Skeletal muscle satellite cell (primary cell): ENCODE data around the gene LTBP1.
"Not testable (repeated sequence)": the region's sequence is repeated elsewhere in the genome, so short reads cannot be mapped to it uniquely, and the experiment has no call there.

ENCODE experiments used
- H3K27me3 ChIP-seq: 2 replicates; pipeline ENCODE4 v1.7.0; 2013; ENCODE audit warnings: low read length; ENCODE audit not compliant: control insufficient read depth, insufficient read depth
- H3K36me3 ChIP-seq: 2 replicates; pipeline ENCODE4 v1.7.0; 2013; ENCODE audit warnings: mild to moderate bottlenecking, control low read depth, low read length; ENCODE audit not compliant: insufficient read depth
- H3K4me1 ChIP-seq: 2 replicates; pipeline ENCODE4 v1.7.0; 2013; ENCODE audit warnings: low read length; ENCODE audit not compliant: control insufficient read depth, insufficient read depth
- H3K4me2 ChIP-seq: 2 replicates; pipeline ENCODE4 v1.7.0; 2013; ENCODE audit warnings: mild to moderate bottlenecking, low read length
- H3K4me3 ChIP-seq: 2 replicates; pipeline ENCODE4 v1.7.0; 2013; ENCODE audit warnings: low read length
- H3K9ac ChIP-seq: 2 replicates; pipeline ENCODE4 v1.7.0; 2013; ENCODE audit warnings: mild to moderate bottlenecking, low read depth, low read length, moderate library complexity
- H3K9me3 ChIP-seq: replicated peaks from 2 replicates; pipeline ENCODE4 v1.7.0; 2013; ENCODE audit warnings: mild to moderate bottlenecking, control low read depth, low read length

The LTBP1 gene

DNA sequence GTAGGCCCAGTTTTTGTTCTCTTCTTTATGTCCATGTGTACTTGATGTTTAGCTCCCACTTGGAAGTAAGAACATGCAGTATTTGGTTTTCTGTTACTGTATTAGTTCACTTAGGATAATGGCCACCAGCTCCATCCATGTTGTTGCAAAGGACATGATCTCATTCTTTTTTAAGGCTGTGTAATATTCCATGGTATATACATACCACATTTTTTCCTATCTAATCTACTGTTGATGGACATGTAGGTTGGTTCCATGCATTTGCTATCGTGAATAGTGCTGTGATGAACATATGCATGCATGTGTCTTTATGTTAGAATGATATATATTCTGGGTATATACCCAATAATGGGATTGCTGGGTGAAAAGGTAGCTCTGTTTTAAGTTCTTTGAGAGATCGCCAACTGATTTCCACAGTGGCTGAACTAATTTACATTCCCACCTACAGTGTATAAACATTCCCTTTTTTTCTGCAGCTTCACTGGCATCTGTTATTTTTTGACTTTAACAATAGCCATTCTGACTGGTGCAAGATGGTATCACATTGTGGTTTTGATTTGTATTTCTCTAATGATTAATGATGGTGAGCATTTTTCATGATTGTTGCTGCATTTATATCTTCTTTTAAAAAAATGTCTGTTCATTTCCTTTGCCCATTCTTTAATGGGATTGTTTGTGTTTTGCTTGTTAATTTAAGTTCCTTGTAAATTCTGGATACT is 22.9 kb downstream of the LTBP1 start:
- no peak overlapping the region for H3K9ac ChIP-seq
- H3K36me3 ChIP-seq = no peaks in the 10 kb centered on the region
- no peak overlapping the region for H3K4me3 ChIP-seq
- no peaks in the 10 kb centered on the region for H3K4me1 ChIP-seq
- H3K9me3 ChIP-seq = no peaks in the 10 kb centered on the region
- no peak overlapping the region for H3K4me2 ChIP-seq
- no peaks in the 10 kb centered on the region for H3K27me3 ChIP-seq

DNA sequence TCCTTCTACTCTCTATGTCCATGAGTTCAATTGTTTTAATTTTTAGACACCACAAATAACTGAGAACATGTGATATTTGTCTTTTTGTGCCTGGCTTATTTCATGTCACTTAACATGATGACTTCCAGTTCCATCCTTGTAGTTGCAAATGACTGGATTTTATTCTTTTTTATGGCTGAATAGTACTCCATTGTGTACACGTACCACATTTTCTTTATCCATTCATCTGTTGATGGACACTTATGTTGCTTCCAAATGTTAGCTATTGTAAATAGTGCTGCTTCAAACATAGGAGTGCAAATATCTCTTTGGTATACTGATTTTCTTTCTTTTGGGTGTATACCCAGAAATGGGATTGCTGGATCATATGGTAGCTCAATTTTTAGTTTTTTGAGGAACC is 27.0 kb downstream of the LTBP1 start:
- not testable (repeated sequence) for H3K4me1 ChIP-seq, H3K9ac ChIP-seq, H3K9me3 ChIP-seq, H3K4me2 ChIP-seq, H3K4me3 ChIP-seq, H3K36me3 ChIP-seq, H3K27me3 ChIP-seq

DNA sequence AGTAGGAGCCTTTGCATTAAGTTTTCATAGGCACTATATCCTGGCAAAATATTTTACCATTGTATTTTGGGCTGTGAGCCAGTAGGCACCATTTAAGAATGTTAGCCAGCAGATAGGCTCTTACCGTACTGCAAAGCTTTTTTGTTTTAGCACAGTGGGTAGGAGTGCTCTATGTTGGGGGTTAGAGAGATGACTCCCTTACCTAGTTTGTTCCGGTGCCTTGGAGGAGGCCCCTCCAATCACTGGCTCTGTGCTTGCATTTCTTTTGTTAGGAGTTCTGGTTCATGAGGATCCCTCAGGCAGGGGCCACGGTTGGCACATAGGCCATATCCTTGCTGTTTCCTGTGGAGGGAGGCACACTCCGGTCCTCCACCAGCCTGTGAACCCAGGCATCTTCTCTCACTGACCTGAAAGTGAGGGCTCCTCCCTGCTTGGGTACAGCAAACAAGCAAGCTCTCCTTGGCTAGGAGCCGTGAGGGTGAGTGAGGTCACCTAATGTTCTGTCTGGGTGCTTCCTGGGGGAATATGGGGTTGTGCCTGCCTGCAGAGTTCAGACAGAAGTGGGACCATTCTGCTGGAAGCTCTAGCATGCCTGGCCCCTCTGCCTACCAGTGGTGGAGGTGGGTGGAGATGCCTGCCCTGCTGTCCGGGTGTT is 29.8 kb downstream of the LTBP1 start:
- Histone ChIP-seq H3K9me3 (no peaks in the 10 kb centered on the region), H3K9ac (no peak overlapping the region), H3K27me3 (no peaks in the 10 kb centered on the region), H3K4me3 (no peak overlapping the region), H3K36me3 (no peaks in the 10 kb centered on the region), H3K4me2 (no peak overlapping the region), H3K4me1 (no peaks in the 10 kb centered on the region)

DNA sequence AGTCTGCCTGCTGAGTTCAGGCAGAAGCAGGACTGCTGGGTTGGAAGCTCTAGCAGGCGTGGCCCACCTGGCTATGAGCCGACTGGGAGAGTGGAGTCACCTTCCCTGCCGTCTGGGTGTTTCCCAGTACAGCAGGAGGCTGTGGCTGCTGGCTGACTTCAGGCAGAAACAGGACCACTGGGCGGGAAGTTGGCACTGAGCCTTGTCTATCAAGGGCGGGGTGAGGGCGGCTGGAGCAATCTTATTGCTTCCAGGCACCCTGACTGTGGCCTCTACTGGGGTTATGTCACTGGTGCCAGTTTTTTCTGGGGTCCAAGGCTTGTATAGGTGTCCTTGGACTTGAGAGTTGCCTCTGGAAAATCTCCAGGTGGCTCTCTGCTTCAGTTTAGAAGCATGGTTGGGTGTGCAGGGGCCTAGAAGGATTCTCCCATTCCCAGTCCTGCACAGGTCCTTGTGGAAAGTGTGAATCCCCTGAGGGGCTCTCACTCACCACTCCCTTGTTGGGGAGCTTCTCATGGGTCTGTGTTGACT is 30.5 kb downstream of the LTBP1 start:
- Histone ChIP-seq H3K4me2 (no peak overlapping the region), H3K9me3 (no peaks in the 10 kb centered on the region), H3K4me3 (no peak overlapping the region), H3K9ac (no peak overlapping the region), H3K4me1 (no peaks in the 10 kb centered on the region), H3K36me3 (no peaks in the 10 kb centered on the region), H3K27me3 (no peaks in the 10 kb centered on the region)

DNA sequence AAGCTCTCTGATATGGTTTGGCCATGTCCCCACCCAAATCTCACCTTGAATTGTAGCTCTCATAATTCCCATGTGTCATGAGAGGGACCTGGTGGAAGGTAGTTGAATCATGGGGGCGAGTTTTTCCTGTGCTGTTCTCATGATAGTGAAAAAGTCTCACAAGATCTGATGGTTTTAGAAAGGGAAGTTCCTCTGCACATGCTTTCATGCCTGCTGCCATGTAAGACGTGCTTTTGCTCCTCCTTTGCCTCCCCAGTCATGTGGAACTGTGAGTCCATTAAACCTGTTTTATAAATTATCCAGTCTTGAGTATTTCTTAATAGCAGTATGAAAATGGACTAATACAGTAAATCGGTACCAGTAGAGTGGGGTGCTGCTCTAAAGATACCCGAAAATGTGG is 34.9 kb downstream of the LTBP1 start:
- Histone ChIP-seq H3K9ac (no peak overlapping the region), H3K36me3 (no peaks in the 10 kb centered on the region), H3K4me2 (no peak overlapping the region), H3K4me1 (no peaks in the 10 kb centered on the region), H3K27me3 (no peaks in the 10 kb centered on the region), H3K4me3 (no peak overlapping the region), H3K9me3 (no peaks in the 10 kb centered on the region)

DNA sequence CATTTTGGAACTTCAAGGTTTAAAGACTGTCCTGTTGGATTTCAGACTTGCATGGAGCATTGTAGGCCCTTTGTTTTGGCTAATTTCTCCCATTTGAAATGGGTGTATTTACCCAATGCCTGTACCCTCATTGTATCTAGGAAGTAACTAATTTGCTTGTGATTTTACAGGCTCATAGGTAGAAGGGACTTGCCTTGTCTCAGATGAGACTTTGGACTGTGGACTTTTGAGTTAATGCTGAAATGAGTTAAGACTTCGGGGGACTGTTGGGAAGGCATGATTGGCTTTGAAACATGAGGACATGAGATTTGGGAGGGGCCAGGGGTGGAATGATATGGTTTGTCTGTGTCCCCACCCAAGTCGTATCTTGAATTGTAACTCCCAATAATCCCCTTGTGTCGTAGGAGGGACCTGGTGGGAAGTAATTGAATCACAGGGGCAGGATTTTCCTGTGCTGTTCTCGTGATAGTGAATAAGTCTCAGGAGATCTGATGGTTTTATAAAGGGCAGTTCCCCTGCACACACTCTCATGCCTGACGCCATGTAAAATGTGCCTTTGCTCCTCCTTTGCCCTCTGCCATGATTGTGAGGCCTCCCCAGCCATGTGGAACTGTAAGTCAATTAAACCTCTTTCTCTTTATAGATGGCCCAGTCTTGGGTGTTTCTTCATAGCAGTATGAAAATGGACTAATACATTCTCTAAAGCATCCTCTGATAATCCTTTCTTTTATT is 36.6 kb downstream of the LTBP1 start:
- not testable (repeated sequence) for H3K36me3 ChIP-seq, H3K4me3 ChIP-seq, H3K4me1 ChIP-seq, H3K9me3 ChIP-seq, H3K27me3 ChIP-seq, H3K4me2 ChIP-seq, H3K9ac ChIP-seq

DNA sequence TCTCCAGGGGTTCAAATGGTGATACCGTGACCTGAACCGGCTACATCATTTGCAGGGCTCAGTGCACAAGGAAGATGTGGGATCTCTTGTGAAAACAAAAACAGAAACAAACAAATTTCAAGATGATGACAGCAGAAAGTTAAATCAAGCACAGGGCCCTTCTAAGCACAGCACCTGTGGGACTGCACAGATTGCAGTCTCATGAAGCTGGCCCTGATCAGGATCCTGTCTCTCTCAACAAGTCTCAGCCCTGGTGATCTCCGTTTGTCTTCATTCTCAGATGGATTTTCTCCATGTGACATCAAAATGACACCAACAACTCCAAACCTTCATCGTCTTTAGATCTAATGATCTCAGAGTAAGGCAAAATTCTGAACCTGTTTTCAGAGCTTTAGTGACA is 39.7 kb downstream of the LTBP1 start:
- H3K36me3 ChIP-seq = no peaks in the 10 kb centered on the region
- H3K9me3 ChIP-seq = no peaks in the 10 kb centered on the region
- H3K9ac ChIP-seq = no peak overlapping the region
- no peak overlapping the region for H3K4me3 ChIP-seq
- H3K4me1 ChIP-seq = no peaks in the 10 kb centered on the region
- H3K27me3 ChIP-seq = no peaks in the 10 kb centered on the region
- no peak overlapping the region for H3K4me2 ChIP-seq

DNA sequence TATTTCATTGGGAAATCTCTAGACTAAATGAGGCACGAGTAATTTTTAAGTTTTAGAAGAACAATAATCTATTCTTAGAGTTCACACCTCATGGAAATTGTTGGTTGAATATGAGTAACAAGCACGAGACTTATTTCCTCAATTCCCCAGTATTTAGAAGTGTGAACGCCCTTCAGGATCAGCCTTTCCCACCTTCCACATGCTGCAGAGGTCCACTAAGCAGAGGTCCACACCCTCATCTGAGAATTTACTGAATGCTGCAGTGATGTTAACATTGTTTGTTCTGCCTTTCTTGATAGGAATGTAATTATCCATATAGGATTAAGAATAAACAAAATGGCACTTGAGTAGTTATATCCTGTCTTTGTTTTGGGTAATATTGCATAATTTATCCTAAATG is 41.8 kb downstream of the LTBP1 start:
- Histone ChIP-seq H3K36me3 (no peaks in the 10 kb centered on the region), H3K4me3 (no peak overlapping the region), H3K9me3 (no peaks in the 10 kb centered on the region), H3K27me3 (no peaks in the 10 kb centered on the region), H3K9ac (no peak overlapping the region), H3K4me1 (no peaks in the 10 kb centered on the region), H3K4me2 (no peak overlapping the region)

DNA sequence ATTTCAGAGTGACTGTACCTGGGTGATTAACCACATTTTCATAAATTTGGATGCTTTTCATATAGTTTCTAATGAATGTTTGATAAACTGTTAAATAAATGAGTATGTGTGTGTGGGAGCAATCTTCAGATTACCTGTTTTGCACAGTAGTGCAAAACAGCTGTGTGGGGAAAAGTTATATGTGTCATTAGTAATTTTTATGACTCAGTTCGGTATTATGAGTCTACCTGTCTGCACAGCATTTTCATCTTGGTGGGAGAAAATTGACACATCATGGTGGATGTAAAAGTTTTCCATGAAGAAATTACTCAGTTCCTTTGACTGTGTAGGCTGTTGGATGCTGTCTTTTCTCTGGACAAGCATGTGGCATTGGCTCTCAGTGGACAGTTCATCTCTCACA is 43.8 kb downstream of the LTBP1 start:
- H3K4me3 ChIP-seq = no peak overlapping the region
- H3K4me1 ChIP-seq = no peaks in the 10 kb centered on the region
- H3K9me3 ChIP-seq = no peaks in the 10 kb centered on the region
- no peak overlapping the region for H3K9ac ChIP-seq
- no peaks in the 10 kb centered on the region for H3K36me3 ChIP-seq
- H3K27me3 ChIP-seq = no peaks in the 10 kb centered on the region
- H3K4me2 ChIP-seq = no peak overlapping the region

DNA sequence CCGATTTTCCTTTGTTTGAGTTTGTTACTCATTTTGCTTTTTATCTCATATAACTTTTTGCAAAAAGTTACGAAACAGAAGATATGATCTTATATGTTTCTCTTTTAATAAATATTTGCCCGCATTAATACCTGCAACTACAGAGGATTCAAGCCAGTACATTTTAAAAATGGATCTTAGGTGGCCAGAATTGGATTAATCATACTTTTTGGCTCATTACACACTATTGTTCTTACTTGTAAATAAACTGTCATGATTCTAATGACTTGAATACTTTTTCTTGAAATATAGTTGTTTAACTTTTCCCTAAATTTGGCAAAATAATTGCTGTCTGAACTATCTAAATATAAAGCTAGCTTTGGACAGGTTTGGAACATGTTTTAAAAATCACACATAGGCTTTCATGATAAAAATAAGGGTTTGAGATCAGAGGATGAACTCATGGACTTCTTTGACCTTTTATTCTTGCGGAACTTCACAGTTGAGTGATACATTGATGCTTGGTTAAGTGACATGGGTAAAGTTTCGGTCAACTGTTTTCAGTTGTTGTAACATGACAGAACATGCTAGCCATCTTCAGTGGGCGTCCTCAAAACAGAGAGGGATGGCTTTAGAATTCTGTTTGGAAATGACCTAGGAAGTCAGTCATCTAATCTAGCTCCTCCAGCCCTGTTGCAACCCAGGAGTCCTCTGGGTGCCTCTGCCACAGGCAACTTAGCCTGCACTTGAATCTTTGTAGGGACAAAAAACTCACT is 44.5 kb downstream of the LTBP1 start:
- no peaks in the 10 kb centered on the region for H3K27me3 ChIP-seq
- H3K4me2 ChIP-seq = no peak overlapping the region
- H3K9ac ChIP-seq = no peak overlapping the region
- H3K9me3 ChIP-seq = no peaks in the 10 kb centered on the region
- no peaks in the 10 kb centered on the region for H3K4me1 ChIP-seq
- no peak overlapping the region for H3K4me3 ChIP-seq
- no peaks in the 10 kb centered on the region for H3K36me3 ChIP-seq

DNA sequence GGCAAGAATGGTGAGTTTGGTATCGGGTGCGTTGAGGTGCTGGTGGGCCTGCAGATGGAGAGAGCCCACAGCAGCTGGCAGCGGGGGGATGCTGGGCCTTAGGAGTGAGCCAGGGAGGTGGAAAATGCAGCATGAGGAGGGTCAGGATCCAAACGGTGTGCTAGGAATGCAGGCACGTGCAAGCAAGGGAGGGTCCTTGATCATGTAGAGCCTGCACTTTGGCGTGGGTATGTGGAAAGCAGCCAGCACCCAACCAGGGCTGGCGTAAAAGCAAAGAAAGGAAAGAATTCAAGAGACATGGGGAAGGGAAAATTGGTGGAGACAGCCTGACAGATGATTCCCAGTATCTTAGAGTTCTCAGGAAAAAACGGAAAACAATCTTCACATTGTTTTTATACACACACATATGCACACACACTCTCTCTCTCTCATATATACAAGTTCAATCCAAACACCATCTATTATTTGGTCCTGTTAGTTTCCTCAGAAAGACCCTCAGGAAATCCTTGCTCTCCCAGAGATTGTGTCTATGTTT is 46.3 kb downstream of the LTBP1 start:
- no peak overlapping the region for H3K4me2 ChIP-seq
- H3K9ac ChIP-seq = no peak overlapping the region
- no peaks in the 10 kb centered on the region for H3K36me3 ChIP-seq
- H3K9me3 ChIP-seq = no peaks in the 10 kb centered on the region
- no peaks in the 10 kb centered on the region for H3K27me3 ChIP-seq
- H3K4me3 ChIP-seq = no peak overlapping the region
- H3K4me1 ChIP-seq = no peaks in the 10 kb centered on the region
